D721Med (cell line): Measurements from ENCODE around the gene PLPPR2.

Source experiments
- DNase-seq: peaks from one replicate; pipeline ENCODE4 v3.0.0; 2011; ENCODE audit warnings: low spot score; ENCODE audit not compliant: insufficient read length
- FAIRE-seq: peaks from 2 replicates; lab custom pipeline; 2011; peaks lifted over from hg19 to GRCh38; lab: Jason Lieb, UNC
- TF ChIP-seq, protein P1 (sequence below): IDR thresholded peaks from 2 replicates; pipeline ENCODE4 v1.5.1; 2012; ENCODE audit warnings: mild to moderate bottlenecking, control low read depth; ENCODE audit not compliant: insufficient read depth; ENCODE audit errors: missing control alignments

PLPPR2 gene

DNA sequence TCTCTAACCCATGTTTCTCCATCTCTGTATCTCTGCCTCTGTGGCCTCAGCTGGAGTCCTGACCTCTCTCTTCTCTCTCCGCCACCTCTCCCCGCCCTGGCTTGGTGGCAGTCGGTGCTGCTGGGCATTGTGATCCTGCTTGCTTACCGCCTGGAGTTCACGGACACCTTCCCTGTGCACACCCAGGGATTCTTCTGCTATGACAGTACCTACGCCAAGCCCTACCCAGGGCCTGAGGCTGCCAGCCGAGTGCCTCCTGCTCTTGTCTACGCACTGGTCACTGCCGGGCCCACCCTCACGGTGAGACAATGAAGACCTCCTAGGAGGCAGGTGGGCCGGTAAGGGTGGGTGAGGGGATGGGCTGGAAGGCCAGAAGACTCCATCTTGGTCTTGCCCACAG lies 4.2 kb downstream of the PLPPR2 start:
- FAIRE-seq = no peak
- no peak for DNase-seq
- TF ChIP-seq, protein P1, sequence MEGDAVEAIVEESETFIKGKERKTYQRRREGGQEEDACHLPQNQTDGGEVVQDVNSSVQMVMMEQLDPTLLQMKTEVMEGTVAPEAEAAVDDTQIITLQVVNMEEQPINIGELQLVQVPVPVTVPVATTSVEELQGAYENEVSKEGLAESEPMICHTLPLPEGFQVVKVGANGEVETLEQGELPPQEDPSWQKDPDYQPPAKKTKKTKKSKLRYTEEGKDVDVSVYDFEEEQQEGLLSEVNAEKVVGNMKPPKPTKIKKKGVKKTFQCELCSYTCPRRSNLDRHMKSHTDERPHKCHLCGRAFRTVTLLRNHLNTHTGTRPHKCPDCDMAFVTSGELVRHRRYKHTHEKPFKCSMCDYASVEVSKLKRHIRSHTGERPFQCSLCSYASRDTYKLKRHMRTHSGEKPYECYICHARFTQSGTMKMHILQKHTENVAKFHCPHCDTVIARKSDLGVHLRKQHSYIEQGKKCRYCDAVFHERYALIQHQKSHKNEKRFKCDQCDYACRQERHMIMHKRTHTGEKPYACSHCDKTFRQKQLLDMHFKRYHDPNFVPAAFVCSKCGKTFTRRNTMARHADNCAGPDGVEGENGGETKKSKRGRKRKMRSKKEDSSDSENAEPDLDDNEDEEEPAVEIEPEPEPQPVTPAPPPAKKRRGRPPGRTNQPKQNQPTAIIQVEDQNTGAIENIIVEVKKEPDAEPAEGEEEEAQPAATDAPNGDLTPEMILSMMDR = no peak

DNA sequence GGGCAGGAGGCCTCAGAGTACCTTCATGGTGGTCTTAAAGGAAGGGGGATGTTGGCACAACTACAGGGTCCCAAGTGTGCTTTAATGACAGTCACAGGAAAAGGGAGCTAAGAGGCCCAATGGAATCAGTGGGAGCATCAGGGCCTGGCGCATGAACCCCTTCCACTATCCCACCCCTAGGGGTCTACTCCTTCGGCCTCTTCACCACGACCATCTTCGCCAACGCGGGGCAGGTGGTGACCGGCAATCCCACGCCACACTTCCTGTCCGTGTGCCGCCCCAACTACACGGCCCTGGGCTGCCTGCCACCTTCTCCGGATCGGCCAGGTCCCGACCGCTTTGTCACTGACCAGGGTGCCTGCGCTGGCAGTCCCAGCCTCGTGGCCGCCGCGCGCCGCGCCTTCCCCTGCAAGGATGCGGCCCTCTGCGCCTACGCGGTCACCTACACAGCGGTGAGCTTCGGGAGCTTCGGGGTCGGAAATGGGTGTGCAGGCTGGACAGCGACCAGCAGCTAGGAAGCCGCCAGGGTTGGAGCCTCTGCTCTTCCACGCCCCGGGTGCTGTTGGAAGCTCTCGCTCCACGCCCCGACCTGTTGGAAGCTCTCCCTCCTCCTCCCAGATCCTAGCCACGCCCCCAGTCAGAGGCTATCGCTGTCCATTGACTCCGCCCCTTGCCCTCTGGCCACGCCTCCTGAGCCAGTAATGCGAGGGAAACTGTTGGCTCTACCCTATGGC lies 6.0 kb downstream of the PLPPR2 start:
- no peak for DNase-seq
- FAIRE-seq = no peak
- TF ChIP-seq, protein P1 = no peak

DNA sequence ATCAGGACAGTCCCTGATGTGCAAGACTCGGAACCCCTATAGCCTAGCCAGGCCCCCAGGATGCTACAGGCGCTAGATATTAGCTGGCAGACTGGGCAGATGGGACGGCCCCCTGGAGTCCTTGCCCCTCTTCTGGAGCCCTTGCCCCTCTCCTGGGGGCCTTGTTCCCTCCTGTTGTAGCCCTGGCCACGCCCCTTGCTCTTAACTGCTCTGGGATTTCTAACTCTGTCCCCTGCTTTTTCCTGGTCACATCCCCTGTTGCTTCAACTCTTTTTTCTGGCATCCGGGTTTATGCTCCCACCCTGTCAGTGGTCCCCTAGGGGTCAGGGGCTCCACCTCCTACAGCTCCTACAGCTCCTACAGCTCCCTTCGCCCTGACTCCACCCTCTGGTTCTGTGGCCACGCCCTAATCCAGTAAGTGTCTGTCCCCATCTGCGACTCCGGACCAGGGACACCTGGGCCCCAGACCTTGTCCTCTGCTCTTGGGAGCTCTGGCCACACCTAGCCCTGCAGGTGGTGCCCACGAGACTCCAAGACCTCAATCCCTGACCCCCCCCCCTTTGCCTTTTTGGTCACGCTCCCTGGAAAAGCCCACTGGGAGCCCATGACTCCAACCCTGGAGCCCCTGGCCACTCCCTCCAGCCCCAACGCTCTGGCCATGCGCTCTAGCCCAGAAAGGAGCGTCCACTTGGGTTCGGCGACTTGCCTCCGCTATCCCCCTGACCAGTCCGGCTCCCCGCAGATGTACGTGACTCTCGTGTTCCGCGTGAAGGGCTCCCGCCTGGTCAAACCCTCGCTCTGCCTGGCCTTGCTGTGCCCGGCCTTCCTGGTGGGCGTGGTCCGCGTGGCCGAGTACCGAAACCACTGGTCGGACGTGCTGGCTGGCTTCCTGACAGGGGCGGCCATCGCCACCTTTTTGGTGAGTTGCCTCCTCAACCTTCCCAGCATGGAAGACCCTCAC lies 6.8 kb downstream of the PLPPR2 start:
- DNase-seq (no peak), FAIRE-seq (no peak)
- TF ChIP-seq, protein P1 = no peak

DNA sequence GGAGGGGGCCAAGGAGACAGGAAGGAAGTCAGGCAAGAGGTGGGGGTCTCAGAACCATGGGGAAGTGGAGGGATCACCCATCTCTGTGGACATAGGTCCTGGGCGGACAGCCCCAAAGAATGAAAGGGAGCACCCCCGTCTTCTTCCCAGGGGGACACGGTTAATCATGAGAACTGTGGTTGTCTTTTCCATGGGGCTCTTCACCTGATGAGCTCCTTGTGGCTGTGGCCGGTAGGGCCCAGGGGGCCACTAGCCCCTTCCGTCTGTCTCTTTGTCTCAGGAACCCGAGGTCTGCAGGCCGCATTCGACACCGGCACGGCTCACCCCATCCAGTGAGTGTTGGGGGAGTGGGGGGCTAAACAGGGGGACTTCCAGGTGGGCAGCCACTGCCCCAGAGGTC lies 8.6 kb downstream of the PLPPR2 start:
- DNase-seq = no peak
- TF ChIP-seq, protein P1 = no peak
- FAIRE-seq = no peak

DNA sequence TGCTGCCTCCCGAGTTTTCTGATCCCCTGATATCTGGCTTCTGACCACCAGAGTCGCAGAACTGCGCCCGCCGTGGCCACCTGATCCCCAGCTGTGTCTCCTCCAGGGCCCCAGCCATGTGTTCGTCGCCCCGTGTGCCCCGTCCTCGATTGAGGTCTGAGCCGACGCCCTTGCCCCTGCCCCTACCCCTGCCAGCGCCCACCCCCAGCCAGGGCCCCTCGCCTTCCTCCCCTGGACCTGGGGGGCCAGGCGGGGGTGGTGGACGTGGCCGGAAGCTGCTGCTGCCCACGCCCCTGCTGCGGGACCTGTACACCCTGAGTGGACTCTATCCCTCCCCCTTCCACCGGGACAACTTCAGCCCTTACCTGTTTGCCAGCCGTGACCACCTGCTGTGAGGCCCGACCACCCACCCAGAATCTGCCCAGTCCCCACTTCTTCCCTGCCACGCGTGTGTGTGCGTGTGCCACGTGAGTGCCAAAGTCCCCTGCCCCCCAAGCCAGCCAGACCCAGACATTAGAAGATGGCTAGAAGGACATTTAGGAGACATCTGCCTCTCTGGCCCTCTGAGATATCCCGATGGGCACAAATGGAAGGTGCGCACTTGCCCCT lies 9.2 kb downstream of the PLPPR2 start:
- TF ChIP-seq, protein P1 = no peak
- DNase-seq (no peak), FAIRE-seq (no peak)

DNA sequence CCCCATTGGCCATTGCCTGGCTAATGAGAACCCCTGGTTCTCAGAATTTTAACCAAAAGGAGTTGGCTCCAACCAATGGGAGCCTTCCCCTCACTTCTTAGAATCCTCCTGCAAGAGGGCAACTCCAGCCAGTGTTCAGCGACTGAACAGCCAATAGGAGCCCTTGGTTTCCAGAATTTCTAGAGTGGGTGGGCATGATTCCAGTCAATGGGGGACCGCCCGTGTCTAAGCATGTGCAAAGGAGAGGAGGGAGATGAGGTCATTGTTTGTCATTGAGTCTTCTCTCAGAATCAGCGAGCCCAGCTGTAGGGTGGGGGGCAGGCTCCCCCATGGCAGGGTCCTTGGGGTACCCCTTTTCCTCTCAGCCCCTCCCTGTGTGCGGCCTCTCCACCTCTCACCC lies 9.7 kb downstream of the PLPPR2 start:
- DNase-seq (no peak), FAIRE-seq (no peak)
- TF ChIP-seq, protein P1 = no peak
